GM19099 (cell line): Measurements from ENCODE around the gene SMIM44.

Source experiments
- POLR2A ChIP-seq: IDR thresholded peaks from 3 replicates; pipeline ENCODE4 v1.6.1; 2011; ENCODE audit warnings: low read depth; ENCODE audit not compliant: insufficient read length; ENCODE audit errors: extremely low read depth

Gene SMIM44

GRCh38 chr19:3483226-3483628 lies at the start of gene SMIM44:
Gene SMIM44, minus strand, starts transcription at chr19:3483441. Its CDS starts 38 bp downstream, at chr19:3483403.
- no peak for TF ChIP-seq POLR2A

- TF ChIP-seq POLR2A = no peak
These were observed 49.8 kb upstream of the SMIM44 start for GRCh38 chr19:3533033-3533432.

- TF ChIP-seq POLR2A = no peak
These were observed 49.0 kb upstream of the SMIM44 start for GRCh38 chr19:3532154-3532786.

GRCh38 chr19:3531716-3532115 lies 48.5 kb upstream of the SMIM44 start:
- no peak for TF ChIP-seq POLR2A

- TF ChIP-seq POLR2A = no peak
These were observed 47.1 kb upstream of the SMIM44 start for GRCh38 chr19:3530389-3530788.

GRCh38 chr19:3528539-3529211 lies 45.4 kb upstream of the SMIM44 start:
- TF ChIP-seq POLR2A = no peak

- no peak for TF ChIP-seq POLR2A
These were observed 44.8 kb upstream of the SMIM44 start for GRCh38 chr19:3528080-3528479.

GRCh38 chr19:3527238-3527910 lies 44.1 kb upstream of the SMIM44 start:
- no peak for TF ChIP-seq POLR2A

GRCh38 chr19:3526507-3527237 lies 43.4 kb upstream of the SMIM44 start:
- no peak for TF ChIP-seq POLR2A

- TF ChIP-seq POLR2A = no peak
These were observed 41.7 kb upstream of the SMIM44 start for GRCh38 chr19:3524904-3525451.

GRCh38 chr19:3524078-3524842 lies 41.0 kb upstream of the SMIM44 start:
- TF ChIP-seq POLR2A = no peak

GRCh38 chr19:3523361-3524077 lies 40.3 kb upstream of the SMIM44 start:
- TF ChIP-seq POLR2A = no peak

- TF ChIP-seq POLR2A = no peak
These were observed 39.5 kb upstream of the SMIM44 start for GRCh38 chr19:3522421-3523360.

- TF ChIP-seq POLR2A = no peak
These were observed 37.8 kb upstream of the SMIM44 start for GRCh38 chr19:3521104-3521445.
